Measurements from ENCODE around the gene C1orf226. TPM values are rescaled to one million over a fixed set of nuclear protein-coding genes. Genes with fewer than 3 reads are reported as not detected.
A peak's percentile ranks its signal among the peaks of the same experiment; 100 is the strongest.
"Not testable (repeated sequence)": the region's sequence is repeated elsewhere in the genome, so short reads cannot be mapped to it uniquely, and the experiment has no call there.

C1orf226 gene, protein sequence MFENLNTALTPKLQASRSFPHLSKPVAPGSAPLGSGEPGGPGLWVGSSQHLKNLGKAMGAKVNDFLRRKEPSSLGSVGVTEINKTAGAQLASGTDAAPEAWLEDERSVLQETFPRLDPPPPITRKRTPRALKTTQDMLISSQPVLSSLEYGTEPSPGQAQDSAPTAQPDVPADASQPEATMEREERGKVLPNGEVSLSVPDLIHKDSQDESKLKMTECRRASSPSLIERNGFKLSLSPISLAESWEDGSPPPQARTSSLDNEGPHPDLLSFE
- 10 to 100 TPM; 15.3 to 15.9 (median 15.5) TPM for polyA plus RNA-seq (ENCODE audit: insufficient read length in 3 of 3)

DNA sequence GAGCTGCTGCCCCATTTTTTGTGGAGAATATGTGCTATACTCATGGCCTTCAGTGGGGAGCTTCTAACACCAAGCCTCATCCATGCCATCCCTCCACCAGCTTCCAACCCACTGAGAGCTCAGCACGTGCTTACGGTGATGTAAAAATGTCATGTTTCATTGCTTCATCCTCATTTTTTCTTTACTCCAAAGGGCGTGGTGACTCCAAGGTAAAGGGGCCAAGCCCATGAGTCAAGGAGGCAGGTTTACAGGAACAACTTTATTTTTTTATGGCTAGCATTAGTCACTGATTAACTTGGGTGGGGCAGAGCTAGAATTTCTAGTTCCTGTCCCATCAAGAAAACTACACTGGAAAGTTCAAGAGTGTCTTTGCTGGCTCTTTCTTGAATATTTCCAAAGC, at the start of gene C1orf226:
TSS of gene C1orf226 (plus strand) at position 346 of the 400 bp plus-strand sequence. CDS start 174 bp downstream, outside the sequence.
- no peak for DNase-seq (ENCODE audit: low read depth in 3 of 3, low spot score in 2 of 3)

DNA sequence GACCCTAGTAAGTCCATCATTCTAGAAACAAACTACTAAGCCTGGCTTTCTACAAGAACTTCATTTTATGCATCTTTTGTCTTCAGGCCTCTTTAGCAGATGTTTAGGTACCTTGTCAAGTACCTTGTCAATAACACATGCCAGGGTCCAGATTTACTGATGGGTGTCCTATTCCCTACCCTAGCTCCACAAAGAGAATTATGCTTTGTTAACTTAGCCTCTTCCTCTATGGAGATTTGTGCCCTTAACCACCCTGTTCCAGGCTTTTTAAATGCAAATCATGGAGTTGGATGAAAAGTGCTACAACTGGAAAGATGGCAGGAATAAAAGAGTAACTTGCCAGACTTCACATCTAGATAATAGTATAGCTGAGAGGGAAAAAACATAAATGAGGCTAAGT, 47.5 kb upstream of the C1orf226 start:
- no peak for DNase-seq (ENCODE audit: low read depth in 3 of 3, low spot score in 2 of 3)

DNA sequence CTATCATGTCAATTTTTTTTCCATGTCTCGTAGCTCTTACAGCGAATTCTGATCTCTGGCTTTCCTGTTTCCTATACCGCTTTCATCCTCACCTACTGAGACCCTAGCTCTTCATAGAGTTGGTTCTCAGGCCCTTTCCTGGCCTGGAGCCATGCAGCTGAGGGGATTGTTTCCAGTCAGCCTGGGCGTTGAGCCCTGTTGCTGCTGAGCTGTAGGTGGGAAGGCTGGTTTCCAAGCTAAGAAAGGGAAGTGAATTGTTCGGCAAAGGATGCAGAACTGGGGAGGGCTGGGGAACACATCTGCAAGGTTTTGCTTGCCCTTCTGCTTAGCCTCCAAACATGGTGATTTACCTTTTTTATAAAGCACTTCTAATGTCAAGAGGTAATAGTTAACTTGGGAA, 46.4 kb upstream of the C1orf226 start:
- DNase-seq (ENCODE audit: low read depth in 3 of 3, low spot score in 2 of 3): no peak

DNA sequence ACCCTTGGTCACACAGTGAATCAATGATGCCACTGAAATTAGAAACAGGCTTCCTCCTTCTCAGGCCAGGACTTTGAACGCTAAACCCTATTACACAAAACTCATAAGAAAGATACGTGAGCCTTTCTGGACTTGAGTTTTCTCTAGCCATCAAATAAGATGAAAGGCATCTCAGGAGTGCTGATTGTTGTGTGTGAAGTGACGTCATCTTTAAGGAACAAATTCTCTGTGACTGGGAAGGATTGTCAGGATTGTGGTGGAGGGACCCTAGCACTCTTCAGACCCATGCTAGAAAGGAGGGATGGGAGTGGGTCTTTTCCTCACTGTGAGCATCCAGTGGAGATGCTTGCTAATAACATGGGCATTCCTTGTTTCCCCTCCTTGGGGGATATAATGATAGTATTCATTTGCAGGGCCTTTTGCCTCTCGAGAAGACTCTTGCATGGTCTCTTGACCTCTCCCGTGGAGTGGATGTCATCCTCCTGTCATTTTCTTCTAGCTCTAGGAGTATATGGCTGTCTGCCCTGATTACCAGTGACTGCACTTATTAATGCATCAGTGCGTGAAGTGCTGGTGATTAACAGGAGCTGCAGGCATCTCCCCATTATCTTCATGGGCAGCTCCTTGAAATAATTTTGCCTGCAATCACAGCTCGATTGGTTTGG, 44.8 kb upstream of the C1orf226 start:
- no peak for DNase-seq (ENCODE audit: low read depth in 3 of 3, low spot score in 2 of 3)

DNA sequence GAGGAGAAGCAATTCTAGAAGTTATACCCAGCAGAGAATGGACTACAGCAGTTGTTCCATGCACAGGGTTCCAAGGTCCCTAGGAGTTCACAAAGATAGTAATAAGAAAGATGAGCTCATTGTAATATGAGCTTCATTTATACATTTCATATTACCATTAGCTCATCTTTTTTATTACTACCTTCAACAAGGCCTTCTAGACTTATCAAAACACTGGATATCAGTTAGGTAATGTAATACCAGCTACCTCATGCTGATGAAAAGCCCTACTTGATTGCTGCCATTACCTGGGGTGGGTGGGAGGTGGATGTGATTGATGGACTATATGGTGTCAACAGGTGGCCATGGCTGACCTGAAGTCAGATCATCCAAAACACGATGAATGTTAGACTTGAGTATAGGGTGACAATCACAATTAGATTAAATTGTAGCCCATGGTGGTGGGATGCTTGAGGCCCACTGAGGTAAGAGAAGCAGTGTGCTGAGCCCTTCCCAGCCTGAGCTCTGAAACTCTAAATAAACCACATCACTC, 39.0 kb upstream of the C1orf226 start:
- no peak for DNase-seq (ENCODE audit: low read depth in 3 of 3, low spot score in 2 of 3)

DNA sequence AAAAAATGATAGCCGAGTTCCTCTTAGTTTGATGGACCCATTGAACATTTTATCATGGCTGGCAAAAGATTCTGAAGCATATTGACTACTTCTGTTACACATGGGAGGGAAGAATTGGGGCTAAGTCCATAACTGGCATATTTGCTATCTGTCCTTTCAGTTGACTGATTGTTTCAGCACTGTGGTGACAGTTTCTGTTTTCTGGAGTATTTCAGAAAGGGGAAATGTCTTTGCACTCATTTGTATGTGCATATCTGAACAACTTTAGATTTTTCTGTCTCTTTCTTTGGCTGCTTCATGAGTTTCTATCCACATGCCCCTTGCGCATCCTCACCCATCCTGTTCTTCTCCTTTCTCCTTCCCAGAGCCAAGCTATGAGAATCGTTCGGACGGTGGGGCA, 38.1 kb upstream of the C1orf226 start:
- DNase-seq (ENCODE audit: low read depth in 3 of 3, low spot score in 2 of 3): no peak

DNA sequence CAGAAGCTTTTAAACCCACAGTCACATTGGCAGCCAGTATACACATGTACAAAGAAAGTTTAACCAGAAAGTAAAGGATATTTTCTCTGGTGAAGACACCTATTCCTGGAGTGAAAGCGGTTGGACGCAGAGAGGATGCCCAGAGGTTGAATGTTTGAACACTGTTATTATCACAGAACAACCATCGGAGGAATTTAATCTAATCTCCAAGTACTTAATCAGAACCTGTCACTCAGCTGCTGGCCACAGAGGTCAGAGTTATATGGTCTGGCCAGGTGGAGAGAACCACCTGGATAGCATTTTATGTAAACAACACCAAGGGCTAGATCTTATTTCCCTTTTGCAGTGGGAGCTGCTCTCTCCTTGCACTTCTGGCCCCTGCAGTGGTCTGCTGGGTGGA, 34.2 kb upstream of the C1orf226 start:
- no peak for DNase-seq (ENCODE audit: low read depth in 3 of 3, low spot score in 2 of 3)

DNA sequence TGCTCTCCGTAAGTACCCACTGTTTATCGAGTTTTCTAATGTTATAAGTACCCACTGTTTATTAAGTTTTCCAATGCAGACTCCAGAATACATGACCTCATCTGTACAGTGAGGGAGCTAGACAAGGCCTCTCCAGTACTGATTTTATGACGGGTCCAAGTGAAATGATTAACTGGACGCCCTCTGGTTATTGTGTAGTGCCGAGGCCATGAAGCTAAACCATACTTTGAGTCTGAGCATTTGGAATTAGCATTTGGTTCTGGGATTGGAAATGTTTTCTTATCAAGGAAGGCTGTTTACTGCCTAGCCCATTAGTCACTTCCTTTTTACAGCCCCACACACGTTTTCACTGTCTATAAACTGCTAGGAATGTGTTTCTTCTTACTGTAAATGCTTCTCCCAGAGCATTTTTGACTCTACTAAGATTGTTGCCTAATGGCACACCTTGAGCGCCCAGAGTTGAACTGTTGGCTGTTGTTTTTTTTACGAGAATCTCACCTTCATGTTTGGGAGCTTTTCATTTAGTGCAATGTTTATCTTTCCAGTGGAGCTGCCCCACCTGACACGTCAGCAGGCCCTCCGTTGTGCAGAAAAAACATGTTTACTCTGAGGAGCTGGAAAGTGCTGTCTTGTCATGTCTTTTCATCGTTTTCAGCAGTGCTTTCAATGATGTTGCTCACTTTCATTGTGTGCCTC, 31.7 kb upstream of the C1orf226 start:
- DNase-seq (ENCODE audit: low read depth in 3 of 3, low spot score in 2 of 3): peak in 2 of 3 donors; percentile 21 to 49

DNA sequence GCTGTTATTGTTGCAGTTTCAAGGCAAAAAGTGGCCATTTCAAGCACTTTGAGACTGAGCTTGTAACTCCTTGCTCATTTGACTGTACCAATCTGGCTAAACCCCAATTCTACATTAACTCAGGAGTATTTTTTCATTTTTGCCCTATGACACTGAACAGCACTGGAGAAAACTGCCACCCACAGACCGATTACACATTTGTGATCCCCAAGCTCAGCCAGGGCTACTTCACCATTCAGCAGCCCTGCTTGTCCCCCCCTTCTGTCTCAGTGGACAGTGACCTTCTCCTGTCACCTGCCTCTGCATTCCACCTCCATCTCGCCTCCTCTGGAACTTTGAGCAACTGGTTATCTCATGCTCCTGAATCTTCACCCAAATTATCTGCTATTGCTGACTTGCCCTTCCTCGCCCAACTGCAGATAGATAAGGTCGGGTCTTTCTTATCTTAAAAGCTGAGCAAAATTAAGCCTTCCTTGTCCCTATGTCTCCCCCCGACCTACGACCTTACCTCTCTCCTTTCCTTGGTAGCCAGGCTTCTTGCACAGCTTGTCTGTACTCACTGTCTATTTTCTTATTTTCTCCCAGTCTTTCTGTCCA, 30.2 kb upstream of the C1orf226 start:
- DNase-seq (ENCODE audit: low read depth in 3 of 3, low spot score in 2 of 3): no peak

DNA sequence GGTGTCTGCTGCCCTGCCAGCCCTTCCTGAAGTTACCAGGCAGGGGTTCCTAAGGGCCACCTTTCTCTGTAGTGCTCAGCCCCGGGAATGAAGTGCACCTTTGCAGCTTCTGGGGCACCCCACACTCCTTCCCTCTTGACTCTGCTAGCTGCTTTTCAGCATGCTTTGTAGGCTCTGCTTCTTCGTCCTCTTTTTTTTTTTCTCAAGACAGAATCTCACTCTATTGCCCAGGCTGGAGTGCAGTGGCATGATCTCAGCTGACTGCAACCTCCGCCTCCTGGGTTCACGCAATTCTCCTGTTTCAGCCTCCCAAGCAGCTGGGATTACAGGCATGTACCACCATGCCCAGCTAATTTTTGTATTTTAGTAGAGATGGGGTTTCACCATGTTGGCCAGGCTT, 29.7 kb upstream of the C1orf226 start:
- DNase-seq (ENCODE audit: low read depth in 3 of 3, low spot score in 2 of 3): not testable (repeated sequence)

DNA sequence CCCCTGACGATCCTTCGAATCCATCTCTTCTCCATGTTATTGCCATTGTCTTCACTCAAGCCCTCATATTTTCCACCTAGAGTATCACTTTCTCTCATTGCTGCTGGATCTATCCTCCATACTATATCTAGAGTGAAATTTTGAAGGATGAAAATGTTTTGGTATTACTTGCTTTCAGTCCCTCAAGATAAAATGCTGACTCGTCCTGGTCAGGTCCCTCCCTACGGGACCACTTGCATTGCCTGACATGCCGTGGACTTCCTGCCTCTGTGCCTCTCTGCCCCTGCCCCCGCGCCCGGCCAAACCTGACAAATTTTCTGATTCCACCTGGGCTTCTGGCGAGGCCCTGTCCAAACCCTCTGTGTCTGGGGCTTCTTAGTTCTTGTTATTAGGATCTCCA, 28.4 kb upstream of the C1orf226 start:
- no peak for DNase-seq (ENCODE audit: low read depth in 3 of 3, low spot score in 2 of 3)

DNA sequence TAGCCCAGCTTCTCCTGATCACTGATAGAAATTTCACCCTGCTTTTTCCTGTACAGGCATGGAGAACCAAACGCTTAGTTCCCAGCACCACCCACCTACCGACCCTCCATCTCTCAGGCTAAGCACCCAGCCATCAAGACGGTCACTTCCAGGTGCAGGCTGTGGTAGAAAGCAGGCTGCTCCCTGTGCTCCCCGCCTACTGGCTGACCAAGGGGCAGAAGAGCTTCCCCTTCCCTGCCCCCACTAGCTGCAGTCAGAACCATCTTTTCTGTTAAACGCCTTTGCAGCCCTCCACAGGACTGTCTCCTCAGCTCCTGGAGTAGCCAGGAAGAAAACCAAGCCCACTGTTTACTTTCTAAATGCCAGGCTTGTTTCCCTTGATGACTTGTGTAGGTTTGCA, 27.8 kb upstream of the C1orf226 start:
- no peak for DNase-seq (ENCODE audit: low read depth in 3 of 3, low spot score in 2 of 3)

DNA sequence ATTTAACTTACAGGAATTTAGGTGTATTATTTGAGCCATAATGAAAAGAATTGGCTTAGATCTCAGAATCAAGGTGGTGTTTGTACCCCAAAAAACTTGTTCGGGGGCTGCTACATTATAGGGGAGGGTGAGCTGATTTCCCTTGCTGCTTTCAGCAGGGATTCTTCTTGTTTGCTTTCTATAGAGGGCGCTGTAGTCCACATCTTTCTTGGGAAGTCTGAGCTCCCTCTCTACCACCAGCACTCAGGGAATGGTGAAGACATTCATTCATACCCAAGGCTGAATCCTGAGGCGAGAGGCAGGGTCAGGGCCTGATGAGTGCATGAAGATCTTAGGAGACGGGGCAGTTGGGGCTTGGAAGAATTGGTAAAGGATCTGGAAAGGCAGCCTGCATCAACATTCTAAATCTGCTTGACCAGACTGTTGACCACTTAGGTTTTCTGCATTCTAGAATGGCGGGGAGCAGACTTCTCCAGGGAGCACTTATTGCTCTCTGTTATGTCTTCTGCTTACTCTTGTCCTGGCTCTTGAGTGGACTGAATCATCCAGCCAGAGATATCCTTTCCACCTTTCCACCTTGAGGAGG, 23.8 kb upstream of the C1orf226 start:
- no peak for DNase-seq (ENCODE audit: low read depth in 3 of 3, low spot score in 2 of 3)

DNA sequence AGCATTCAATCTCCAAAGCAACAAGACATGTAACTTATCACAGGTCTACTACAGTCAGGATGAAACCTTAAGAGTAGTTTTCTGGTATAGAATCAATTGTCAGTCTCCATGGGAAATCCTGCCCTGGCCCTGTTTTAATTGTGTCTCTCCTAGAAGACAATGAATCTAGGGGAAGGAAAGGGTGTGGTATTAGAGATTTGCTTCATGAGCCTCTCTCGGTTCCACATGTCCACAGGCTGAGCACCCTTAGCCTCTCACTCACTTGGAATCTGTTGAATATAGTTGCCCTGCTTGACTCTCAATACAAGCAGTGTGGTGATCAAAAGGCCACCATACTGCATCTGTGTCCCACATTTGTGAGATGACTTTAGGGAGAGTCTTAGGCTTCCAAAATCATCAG, 22.6 kb upstream of the C1orf226 start:
- no peak for DNase-seq (ENCODE audit: low read depth in 3 of 3, low spot score in 2 of 3)

DNA sequence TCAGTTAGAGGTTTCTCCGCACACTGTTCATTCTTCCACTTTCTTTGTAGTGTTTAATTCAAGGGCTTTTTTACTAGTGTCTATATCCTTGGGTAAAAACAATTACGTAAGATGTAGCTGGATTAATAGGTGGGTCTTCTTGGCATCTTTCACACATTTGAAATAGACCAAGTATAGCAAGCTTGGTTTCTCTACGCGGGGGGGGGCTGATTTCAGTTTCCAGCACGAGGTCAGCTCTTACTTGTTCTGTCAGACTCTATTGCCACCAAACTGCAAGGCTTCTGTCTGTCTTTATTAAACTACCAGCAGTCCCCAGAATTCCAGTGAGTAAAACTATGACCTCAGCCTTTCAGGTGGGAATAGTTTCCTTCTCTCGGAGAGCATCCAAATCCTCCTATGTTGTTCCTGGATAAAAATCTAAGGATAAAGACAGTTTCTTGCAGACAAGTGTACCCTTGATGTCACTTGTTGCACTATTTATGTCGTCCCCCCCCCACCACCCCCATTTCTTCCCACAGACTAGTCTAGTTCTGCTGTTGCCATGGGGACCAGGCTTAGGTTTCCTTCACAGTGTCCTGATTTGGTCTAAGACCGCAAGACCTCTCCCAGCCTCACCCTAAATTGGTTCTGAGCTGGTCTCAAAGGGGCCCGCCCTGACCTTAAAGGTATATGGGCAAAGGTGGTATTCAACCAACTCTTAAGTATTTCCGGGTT, 21.8 kb upstream of the C1orf226 start:
- no peak for DNase-seq (ENCODE audit: low read depth in 3 of 3, low spot score in 2 of 3)

DNA sequence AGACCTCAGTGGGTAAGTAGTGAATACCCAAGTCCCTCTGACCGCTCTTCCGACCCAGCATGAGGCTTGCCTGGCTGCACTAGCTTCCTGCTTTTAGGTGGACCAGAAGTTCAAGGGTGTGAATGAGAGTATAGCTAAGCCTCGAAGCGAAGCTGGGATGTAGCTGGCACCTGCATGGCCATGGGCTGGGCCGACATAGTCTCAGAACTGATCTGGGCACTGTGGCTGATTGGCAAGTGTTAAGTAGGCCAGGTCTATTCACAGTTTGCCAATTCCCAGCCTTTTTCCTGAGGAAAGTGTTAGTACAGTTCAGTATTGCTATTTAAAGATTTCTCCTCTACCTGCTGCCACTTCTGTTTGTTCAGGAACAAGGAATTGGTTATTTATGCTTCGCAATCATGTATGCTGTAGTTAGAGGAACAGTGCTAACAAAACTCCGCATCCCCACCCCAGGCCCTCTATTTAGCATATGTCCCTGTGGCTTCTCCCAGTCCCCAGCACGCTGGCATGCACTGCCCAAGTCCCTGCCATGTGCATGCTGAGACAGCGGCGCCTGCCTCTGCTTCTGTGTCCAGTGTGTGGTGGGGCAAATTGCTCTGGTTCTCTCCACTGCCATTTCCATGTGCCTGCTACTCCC, 21.2 kb upstream of the C1orf226 start:
- DNase-seq (ENCODE audit: low read depth in 3 of 3, low spot score in 2 of 3): no peak

DNA sequence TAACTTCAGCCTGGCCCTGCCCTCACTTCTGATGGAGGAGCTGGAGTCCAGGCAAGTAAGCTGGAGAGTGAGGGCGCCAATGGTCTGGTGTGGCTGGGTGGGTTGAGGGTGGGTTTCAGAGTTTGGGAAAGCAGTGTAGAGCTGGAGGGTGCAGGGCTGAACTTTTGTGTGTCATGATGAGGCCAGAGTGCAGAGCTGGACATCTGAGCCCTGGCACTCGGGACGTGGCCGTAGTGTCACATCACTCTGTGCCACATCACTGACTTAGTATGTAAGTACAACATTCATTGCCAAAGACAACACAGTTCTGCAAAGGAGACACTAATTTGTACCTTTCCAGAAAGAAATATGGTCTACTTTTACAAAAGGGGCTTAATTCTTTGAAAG, 20.7 kb upstream of the C1orf226 start:
- DNase-seq (ENCODE audit: low read depth in 3 of 3, low spot score in 2 of 3): no peak

DNA sequence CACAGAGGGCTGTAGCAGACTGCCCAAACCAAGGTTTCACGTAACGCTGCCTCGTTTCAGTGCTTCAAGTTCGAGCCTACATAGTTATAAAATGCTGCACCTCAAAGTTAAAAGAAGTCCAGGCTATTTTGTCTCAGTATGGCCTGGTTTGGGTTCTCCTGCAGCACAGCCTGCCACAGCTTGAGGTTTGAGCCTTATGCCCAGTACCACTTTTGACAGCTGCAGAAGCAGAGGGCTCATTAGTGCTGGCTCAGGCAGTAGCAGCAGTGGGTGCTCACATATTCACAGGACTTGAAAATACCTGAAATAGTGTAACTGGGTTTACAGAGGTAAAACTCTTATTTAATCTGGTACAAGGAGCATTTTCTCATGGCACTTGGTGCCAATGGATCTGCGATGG, 20.2 kb upstream of the C1orf226 start:
- DNase-seq (ENCODE audit: low read depth in 3 of 3, low spot score in 2 of 3): no peak

DNA sequence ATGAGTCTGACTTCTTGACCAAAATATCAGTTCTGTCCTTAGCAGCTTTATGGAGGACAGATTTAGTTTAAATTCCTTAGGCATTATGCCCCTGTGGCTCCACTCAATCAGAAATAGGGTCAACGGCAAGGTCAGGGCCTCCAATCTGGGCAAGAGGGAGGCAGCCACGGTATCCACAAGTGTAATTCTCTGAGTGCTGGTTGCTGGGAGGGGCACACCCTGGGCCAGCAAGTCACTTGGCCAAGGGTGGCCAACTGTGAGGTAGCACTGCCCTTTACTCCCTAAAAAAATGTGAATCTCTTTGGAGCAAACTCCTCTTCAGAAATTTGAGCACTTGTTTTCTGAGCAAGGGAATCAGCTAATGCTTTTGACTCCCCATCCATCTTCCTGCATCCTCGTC, 17.7 kb upstream of the C1orf226 start:
- DNase-seq (ENCODE audit: low read depth in 3 of 3, low spot score in 2 of 3): no peak

DNA sequence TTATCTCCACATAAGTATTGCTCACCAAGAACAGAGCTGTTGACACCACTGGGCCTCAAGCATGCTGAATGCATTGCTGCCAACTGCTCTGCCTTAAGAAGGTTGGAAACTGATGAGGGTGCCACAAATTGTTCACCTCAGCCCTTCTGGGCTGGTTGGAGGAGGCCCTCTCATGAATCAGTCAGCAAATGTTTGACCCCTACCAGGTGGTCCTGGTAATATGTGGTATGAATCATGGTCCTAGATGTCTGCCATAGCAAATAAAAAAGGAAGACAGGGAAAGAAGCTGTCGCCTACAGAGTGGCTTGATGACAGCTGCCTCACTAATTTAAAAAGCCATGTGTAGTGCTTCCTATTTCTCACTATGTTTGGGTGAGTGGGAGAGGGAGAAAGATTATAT, 17.0 kb upstream of the C1orf226 start:
- DNase-seq (ENCODE audit: low read depth in 3 of 3, low spot score in 2 of 3): no peak

All from right renal cortex interstitium (tissue), 3 donors.